ENCODE data around the gene TFAP2C.

TFAP2C gene

DNA sequence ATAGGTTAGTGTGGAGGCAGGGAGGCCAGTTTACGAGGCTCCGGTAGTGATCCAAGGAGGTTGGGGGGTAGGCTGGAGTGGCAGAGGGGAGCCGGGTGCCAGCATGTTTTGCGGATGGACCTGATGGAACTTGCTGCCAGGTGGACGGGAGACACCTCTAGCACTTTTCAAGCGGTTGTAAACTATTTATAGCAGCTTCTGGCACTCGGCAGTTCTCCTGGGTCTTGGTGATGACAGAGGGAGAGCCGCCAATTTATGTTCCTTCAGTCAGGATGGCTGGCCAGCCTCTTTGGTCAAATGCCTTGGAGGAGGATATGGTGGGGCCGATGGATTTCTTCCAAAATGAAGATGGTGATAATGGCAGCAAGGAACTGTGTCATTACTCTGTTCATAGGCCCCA, 28.8 kb downstream of the TFAP2C start:
- DNase-seq: no peak

DNA sequence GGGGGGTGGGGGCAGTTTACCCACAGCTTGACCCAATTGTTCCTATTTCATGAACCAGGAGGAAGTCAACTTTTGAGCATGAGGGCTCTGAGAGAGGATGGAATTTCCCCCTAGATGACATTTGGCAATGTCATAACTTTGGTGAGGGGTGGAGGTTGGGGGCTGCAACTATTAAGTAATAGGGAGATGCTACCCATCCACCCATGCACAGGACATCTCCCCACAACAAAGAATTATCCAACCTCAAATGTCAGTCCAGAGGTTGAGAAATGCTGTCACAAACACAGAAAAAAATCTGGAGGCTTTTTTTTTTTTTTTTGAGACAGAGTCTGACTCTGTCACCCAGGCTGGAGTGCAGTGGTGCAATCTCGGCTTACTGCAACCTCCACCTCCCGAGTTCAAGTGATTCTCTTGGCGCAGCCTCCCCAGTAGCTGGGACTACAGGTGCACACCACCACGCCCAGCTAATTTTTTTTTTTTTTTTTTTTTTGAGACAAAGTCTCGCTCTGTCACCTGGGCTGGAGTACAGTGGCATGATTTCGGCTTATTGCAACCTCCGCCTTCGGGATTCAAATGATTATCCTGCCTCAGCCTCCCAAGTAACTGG, 29.3 kb downstream of the TFAP2C start:
- peak; percentile 23 for DNase-seq

DNA sequence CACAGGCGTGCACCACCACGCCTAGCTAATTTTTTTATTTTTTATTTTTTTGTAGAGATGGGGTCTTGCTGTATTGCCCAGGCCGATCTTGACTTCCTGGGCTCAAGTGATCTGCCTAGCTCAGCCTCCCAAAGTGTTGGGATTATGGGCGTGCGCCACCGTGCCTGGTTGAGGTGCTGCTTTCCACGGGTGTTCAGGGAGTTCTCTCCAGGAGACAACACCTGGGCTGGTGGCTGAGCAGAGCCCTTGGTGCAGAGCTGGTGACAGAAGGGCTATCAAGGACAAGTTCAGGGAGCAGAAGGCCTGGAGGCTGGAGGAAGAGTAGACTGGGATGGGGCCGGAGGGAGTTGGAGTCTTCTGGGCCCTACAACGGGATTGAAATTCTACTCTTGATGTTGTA, 34.6 kb downstream of the TFAP2C start:
- no peak for DNase-seq

DNA sequence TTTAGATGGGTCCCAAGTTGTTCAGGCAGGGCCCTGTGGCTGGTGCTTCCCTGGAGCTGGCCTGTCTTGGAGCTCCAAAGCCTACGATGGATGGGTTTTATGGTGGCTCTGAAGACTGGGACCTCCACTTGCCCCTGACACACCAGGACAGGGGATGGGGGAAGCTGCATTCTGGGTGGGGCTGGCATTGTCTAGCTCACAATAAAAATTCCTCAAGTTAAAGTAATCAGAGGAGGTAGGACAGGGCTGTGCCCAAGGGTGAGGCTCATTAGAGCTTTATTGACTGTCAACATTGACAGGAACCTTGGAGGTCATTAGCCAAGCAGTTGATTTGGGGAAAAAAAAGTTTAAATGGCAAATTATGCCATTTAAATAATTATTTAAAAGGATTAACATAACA, 35.7 kb downstream of the TFAP2C start:
- DNase-seq: no peak

DNA sequence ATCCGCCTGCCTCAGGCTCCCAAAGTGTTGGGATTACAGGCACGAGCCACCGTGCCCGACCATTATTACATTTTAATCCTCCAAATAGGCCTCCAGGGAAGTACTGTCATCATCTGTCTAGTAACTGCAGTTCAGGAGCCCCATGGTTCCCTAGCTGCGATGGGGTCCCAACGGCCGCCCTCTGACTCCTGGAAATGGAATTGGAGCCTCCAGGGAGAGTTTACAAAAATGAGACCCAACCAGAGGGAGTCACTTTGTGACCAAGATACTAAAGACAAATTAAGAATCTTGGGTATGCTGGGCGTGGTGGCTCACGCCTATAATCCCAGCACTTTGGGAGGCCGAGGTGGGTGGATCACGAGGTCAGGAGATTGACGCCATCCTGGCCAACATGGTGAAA, 36.7 kb downstream of the TFAP2C start:
- no peak for DNase-seq

DNA sequence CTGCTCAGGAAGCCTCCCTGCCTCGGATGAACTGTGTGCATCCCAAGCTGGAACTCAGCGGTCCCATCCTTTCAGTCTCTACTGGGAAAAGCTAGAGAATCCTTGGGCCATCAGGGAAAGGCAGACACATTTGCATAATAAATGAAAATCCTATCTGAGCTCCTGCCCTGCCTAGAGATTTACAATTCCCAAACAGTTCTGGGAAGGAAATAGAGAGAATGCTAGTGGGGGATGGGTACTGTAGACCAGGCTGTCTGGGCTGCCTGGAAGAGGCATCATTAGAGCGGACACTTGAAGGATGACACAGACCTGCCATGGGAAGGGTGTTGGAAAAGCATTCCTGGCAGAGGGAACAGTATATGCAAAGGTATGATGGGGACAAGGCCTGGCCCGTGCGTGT, 44.3 kb downstream of the TFAP2C start:
- DNase-seq: no peak

DNA sequence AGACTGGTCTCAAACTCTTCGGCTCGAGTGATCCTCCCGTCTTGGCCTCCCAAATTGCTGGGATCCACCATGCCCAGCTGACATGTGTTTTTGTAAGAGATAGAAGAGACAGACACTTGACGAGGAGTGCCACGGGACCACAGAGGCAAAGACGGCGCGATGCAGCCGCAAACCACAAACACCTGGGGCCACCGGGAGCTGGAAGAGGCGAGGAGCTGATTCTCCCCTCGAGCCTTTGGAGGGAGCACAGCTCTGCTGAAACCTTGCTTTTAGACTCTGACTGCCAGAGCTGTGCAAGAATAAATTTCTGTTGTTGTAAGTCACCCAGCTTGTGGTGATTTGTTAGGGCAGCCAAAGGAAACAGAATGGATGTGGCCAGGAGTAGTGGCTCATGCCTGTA, 46.9 kb downstream of the TFAP2C start:
- no peak for DNase-seq

DNA sequence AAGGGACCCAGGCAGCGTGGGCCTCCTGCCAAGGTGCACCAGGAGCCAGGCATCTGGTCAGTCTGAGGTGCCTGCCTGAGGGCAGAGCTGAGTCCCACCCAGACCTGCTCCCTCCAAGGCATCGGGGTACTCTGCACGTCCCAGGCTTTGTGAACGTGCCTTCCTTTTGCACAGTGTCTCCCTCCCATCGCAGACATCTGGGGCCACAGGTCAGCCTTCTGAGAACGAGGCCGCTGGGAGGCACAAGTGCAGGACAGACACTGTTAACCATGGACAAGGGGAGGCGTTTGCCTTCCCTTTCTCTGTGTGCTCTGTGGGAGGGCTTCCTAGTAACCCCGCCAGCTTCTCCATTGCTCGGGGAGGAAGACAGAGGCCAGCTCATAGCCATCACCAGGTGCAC, 47.6 kb downstream of the TFAP2C start:
- DNase-seq: no peak

DNA sequence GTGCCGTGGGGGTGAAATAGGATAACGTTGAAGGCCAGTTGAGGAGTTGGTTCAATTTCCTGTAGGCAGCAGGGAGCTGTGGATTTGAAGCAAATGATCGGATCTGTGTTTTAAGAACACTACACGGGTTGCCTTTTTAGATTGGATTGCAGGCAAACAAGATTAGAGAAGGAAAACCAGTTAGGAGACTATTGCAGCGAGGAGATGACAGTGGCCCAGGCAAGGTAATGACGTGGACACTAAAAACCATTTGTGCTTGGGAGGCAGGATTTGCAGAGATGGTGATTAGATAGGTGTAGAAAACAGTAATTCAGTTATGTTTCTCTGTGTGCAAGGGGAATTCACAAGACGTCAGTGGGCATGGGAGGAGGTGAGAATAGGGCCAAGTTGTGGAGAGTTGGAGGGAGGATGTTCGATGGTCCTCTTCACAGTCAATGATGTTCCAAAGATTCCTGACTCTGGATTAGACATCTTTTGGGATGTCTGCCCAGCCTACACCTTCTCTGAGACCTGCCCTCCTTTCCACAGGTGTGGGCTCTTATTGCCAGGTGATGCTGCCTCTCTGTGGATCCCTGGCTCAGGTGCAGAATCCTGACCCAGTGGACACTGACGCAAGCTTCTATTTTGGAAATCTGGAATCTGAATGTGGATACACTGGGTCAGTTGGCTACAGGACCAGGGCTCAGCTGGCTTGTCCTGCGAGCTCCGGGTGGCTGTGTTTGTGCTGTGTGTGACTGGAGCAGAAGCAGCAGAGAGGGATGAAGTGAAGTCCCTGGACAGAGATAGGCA, 54.2 kb downstream of the TFAP2C start:
- DNase-seq: no peak

DNA sequence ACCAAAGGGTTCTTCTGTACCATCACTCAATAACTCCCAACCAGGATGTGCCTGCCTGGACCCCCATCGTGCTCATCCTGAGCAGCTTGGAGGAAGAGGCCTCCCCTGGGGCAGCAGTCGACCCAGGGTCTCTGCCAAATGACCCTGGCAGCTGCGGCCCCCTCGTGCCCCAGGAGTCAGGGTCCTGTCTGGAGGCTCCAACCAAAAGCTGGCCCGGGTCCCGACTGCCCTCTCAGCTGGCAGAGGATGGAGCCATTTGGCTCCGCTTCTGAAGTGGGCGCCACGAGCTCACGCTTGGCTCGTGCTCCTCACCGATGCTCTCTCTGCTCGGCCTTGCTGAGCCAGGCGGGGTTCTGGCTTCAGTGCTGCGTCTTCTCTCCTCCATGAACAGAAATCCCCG, 56.8 kb downstream of the TFAP2C start:
- DNase-seq: no peak

DNA sequence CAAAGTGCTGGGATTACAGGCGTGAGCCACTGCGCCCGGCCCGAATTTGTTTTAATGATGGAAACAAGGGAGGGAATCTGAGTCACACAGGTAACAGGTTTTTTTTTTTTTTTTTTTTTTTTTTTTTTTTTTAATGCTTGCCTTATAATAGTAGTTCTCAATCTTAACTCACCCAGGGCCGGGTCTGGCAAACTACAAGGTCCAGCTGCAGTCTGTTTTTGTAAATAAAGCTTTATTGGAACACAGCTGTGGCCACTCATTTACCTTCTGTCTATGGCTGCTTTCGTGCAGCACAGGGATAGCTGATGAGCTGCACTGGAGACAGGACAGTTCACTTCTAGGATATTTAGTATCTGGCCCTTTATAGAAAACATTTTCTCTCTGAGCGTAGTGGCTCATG, 58.0 kb downstream of the TFAP2C start:
- DNase-seq: no peak

DNA sequence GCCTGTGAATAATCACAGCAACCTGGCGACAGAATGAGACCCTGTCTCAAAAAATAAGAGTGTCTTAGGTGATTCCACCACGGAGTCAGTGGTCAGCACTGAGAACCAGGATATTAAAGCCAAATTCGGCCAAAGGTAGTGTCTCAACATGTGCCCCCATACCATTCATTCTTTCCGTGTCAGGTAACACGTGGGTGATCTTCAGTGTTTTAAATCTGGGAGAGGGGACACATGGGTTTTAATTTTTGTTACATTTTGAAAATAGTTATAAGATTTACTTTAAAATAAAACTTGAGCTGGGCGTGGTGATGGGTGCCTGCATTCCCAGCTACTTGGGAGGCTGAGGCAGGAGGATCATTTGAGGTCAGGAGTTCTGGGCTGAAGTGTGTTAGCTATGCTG, 59.0 kb downstream of the TFAP2C start:
- no peak for DNase-seq

All from suppressor macrophage treated with lipopolysaccharide for 4 hours (primary cell).